Naive B cell (primary cell): ENCODE data around the gene APBA2. TPM values are rescaled to one million over a fixed set of nuclear protein-coding genes. Genes with fewer than 3 reads are reported as not detected.
A peak's percentile ranks its signal among the peaks of the same experiment; 100 is the strongest.
"Not testable (repeated sequence)": the region's sequence is repeated elsewhere in the genome, so short reads cannot be mapped to it uniquely, and the experiment has no call there.

ENCODE experiments used
- ATAC-seq, 2 donors: fragments of 150-1000 bp; cut with Tn5 transposase; 2 replicates each; pipeline ENCODE4 v1.10.0; 2021; ENCODE audit warnings: low read depth in 2 of 2, mild to moderate bottlenecking in 2 of 2, moderate library complexity in 2 of 2
- DNase-seq: peaks from one replicate; pipeline ENCODE4 v3.0.0; 2022
- H3K27ac Mint-ChIP-seq, 6 donors: one replicate each; pipeline ENCODE4 v1.8.0; 2020 to 2022; ENCODE audit warnings: mild to moderate bottlenecking in 6 of 6, mixed read lengths in 6 of 6, moderate library complexity in 5 of 6, inconsistent platforms in 2 of 6
- H3K27me3 Mint-ChIP-seq, 3 donors: one replicate each; pipeline ENCODE4 v1.8.0; 2021 to 2022; ENCODE audit warnings: mixed read lengths in 3 of 3, mild to moderate bottlenecking in 1 of 3
- H3K36me3 Mint-ChIP-seq, 2 donors: one replicate each; pipeline ENCODE4 v1.8.0; 2020 to 2022; ENCODE audit warnings: mixed read lengths in 2 of 2, inconsistent platforms in 1 of 2, mild to moderate bottlenecking in 1 of 2
- H3K4me1 Mint-ChIP-seq, 3 donors: one replicate each; pipeline ENCODE4 v1.8.0; 2020 to 2022; ENCODE audit warnings: mixed read lengths in 3 of 3, inconsistent platforms in 1 of 3, mild to moderate bottlenecking in 1 of 3, moderate library complexity in 1 of 3
- H3K4me3 Mint-ChIP-seq, 8 donors: one replicate each; pipeline ENCODE4 v1.8.0; 2020 to 2022; ENCODE audit warnings: mild to moderate bottlenecking in 8 of 8, mixed read lengths in 8 of 8, moderate library complexity in 8 of 8, inconsistent platforms in 2 of 8
- H3K9me3 Mint-ChIP-seq, 7 donors: one replicate each; pipeline ENCODE4 v1.8.0; 2020 to 2022; ENCODE audit warnings: mixed read lengths in 7 of 7, mild to moderate bottlenecking in 5 of 7, inconsistent platforms in 2 of 7, moderate library complexity in 1 of 7
- polyA plus RNA-seq, 6 donors: library from polyadenylated mRNA; unstranded; fragments of 300-500 nt; fragmentation: Illumina TruSeq; gene quantifications; one replicate each; pipeline ENCODE4 v1.2.3, GENCODE V29; 2021; ENCODE audit warnings: low read depth in 6 of 6

Gene APBA2
- under 1 TPM in 2 of 6 donors, not detected in 4; 0.30 to 0.36 TPM for polyA plus RNA-seq

DNA sequence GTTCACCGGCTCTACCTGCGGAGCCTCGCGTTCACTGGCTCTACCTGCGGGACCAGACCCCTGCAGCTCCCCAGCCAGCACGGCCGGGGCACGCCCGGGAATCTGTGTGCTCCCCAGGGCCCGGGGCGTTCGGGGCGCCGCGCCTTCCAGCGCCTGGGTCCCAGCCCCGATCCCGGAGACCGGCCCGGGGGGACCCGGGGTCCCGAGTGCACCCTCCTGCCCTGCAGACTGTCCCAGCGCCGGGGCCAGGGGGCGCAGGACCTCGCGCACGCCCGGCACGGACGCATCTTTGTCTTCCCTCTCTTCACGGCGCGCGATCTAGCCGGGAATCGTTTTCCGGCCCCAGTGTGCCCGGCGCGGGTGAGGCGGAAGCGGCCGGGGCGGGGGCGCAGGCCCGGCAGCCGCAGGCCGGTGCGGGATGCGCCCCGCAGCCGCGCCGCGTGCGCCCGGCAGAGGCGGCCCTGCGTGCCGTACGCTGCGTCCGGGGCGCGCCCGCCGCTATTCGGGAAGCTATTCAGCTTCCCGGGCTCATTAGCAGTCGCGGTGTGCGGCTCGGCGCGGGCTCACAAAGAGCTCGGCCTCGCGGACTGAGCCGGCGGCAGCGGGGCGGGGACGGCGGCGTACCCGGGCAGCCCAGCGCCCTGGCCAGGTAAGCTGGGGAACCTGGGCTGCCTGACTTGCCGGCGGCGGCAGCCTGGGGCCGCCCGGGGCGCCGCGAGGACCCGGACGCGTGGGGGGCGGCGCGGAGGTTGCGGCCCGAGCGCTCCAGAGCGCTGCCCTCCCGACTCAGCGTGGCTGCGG is at the start of gene APBA2:
APBA2 (plus strand) TSS at position 345 of the 801 bp plus-strand sequence. CDS start 167,911 bp downstream, outside the sequence.
- Mint-ChIP-seq H3K9me3 (peaks cover 0 to 4% (median 0%) of the 10 kb centered on the region in 7 donors), H3K27ac (no peak within 1 kb of the TSS), H3K36me3 (no peaks in the 10 kb centered on the region), H3K27me3 (peaks cover 18 to 44% (median 42%) of the 10 kb centered on the region in 3 donors), H3K4me3 (peak within 1 kb of the TSS in 1 of 8 donors; percentile 26), H3K4me1 (peaks cover 0 to 12% (median 4%) of the 10 kb centered on the region in 3 donors)
- DNase-seq (no peak), ATAC-seq (no peak)

DNA sequence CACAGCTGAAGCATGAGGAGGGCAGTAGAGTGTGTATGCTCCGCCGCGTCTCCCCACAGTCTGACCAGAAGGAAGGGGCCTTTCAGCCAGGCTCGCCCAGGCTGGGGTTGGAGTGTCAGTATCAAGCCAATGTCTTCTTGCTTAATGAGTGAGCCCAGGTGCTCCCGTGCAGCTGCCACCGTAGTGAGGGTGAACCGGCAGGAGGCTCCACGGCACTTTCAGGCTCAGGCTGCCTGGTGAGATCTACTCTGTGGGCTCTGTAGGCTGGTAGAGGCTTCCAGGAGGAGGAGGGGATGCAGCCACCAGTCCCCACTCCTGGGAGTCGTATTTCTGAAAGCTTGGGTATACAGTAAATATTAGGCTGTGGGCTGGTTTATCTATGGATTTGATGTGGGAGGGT is 45.5 kb upstream of the APBA2 start:
- not testable (repeated sequence) for ATAC-seq, H3K27ac Mint-ChIP-seq, H3K36me3 Mint-ChIP-seq, H3K4me1 Mint-ChIP-seq, H3K27me3 Mint-ChIP-seq, H3K9me3 Mint-ChIP-seq, H3K4me3 Mint-ChIP-seq, DNase-seq

DNA sequence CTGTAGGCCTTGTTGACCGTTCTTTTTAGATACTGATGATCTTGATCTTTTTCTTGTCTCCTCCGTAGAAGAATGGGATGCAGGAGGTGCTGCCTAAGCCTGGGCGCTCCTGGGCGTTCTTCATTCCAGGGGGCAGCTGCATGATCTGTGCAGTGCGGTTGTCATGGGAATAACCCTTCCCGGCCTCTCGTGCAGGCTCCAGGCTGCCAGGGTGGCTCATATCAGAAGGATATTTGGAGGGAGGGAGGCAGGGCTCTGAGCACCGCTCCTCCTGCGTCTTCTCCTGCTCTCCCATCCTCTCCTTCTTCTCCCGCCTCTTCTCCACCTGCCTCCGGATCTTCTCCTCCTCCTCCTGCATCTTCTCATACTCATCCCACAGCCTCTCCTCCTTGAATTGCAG is 43.6 kb upstream of the APBA2 start:
- H3K36me3 Mint-ChIP-seq, DNase-seq, H3K27me3 Mint-ChIP-seq, H3K9me3 Mint-ChIP-seq, H3K27ac Mint-ChIP-seq, H3K4me3 Mint-ChIP-seq, H3K4me1 Mint-ChIP-seq, ATAC-seq: not testable (repeated sequence)

DNA sequence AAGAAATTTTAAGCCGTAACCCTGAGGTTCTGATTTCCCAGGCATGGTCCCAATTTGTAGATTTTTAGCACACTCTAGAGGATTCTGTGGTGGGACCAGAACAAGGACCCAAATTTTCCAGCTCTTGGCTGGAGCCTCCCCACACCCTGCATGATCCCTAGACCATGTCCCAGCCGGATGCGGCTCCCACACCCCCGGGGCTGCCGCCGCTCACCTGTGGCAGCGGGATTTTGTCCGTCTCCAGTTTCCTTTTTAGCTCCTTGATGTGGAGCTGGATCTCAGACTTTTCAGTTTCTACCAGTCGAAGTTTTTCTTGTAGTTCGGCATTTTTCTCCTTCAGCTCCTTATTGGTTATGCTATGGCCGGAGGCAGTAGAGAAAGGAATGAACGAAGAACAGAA is 42.3 kb upstream of the APBA2 start:
- not testable (repeated sequence) for H3K4me1 Mint-ChIP-seq, H3K27me3 Mint-ChIP-seq, H3K27ac Mint-ChIP-seq, H3K36me3 Mint-ChIP-seq, ATAC-seq, H3K9me3 Mint-ChIP-seq, DNase-seq, H3K4me3 Mint-ChIP-seq

DNA sequence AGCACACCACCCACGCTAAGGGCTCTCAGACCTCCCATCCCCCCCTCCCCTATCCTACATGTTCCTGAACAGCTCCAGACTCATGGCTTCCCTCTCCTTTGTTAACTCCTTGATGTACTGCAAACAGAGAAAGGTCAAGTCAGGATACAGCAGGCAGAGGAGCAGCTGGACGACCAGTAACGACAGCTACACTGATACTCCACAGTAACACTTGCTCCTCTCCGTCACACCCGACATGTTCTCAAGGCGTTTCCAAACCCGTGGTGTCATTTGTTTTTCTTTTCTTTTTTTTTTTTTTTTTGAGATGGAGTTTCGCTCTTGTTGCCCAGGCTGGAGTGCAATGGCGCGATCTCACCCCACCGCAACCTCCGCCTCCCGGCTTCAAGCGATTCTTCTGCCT is 41.6 kb upstream of the APBA2 start:
- ATAC-seq, H3K4me3 Mint-ChIP-seq, DNase-seq, H3K27ac Mint-ChIP-seq, H3K4me1 Mint-ChIP-seq, H3K9me3 Mint-ChIP-seq, H3K36me3 Mint-ChIP-seq, H3K27me3 Mint-ChIP-seq: not testable (repeated sequence)

DNA sequence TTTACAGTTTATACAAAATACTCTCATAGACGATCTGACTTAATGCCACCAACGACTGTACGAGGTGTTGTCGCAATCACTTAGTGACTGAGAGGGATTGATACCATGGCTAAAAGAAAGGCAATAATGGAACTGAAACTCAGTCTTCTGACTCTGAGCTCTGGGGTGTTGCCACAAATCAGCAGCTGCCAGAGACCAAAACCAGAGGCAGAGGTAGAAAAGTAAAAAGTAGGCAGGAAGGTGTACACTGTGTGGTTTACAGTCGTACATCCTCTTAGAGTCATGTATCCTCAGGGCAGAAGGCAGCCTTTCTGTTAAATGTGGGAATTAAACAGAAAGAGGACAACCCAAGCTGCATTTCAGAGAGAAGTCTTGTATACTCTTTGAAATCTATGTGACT is 38.5 kb upstream of the APBA2 start:
- ATAC-seq: peak in 1 of 2 donors; percentile 68
- not testable (repeated sequence) for H3K4me1 Mint-ChIP-seq, H3K9me3 Mint-ChIP-seq, H3K27ac Mint-ChIP-seq, H3K27me3 Mint-ChIP-seq, H3K36me3 Mint-ChIP-seq, DNase-seq, H3K4me3 Mint-ChIP-seq

DNA sequence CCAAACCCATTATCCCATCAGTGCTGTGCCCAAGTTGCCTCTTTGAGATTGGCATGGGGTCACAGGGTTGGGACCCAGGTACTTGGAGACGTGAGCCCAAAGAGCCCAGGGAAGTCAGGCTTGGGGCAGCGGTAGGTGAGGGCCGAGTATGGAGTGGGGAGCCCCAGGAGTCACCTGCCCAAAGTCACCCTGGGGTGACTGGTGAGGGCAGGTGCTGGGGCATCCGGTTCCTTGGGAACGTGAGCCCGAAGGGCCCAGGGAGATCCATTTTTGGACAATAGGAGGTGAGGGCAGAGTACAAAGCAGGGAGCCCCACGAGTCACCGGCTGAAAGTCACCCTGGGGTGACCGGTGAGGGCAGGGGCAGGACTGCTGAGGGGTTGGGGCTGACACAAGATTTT is 37.8 kb upstream of the APBA2 start:
- H3K4me1 Mint-ChIP-seq, H3K27ac Mint-ChIP-seq, DNase-seq, ATAC-seq, H3K27me3 Mint-ChIP-seq, H3K36me3 Mint-ChIP-seq, H3K9me3 Mint-ChIP-seq: not testable (repeated sequence)
- peak overlapping the region in 1 of 8 donors; percentile 35 for H3K4me3 Mint-ChIP-seq

DNA sequence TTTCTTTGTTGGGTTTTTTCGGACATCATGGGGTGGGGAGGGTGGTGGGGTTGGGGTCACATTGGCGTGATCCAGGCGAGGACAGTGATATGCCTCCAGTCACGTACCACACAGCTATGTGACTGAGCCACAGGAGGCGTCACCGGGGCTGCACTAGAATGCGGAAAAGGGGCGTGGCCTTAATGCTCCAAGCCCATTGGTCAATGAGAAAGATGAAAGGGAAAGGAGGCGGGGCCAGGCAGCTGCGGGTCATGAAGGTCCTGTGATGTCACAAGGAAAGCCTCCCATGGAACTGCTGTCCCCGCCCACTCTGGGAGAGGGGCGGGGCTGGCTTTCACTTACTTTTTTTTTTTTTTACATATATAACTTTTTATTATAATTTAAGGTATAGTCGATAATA is 37.3 kb upstream of the APBA2 start, which contains the start of gene GOLGA6L7:
GOLGA6L7 (minus strand) TSS at position 124 of the 400 bp plus-strand sequence; CDS start at position 29, 95 bp downstream.
- DNase-seq, ATAC-seq, H3K27me3 Mint-ChIP-seq, H3K36me3 Mint-ChIP-seq, H3K9me3 Mint-ChIP-seq, H3K4me1 Mint-ChIP-seq: not testable (repeated sequence)
- peak within 1 kb of the TSS in 2 of 6 donors; percentile 59 to 66 for H3K27ac Mint-ChIP-seq
- H3K4me3 Mint-ChIP-seq: peak within 1 kb of the TSS in 1 of 8 donors; percentile 35

DNA sequence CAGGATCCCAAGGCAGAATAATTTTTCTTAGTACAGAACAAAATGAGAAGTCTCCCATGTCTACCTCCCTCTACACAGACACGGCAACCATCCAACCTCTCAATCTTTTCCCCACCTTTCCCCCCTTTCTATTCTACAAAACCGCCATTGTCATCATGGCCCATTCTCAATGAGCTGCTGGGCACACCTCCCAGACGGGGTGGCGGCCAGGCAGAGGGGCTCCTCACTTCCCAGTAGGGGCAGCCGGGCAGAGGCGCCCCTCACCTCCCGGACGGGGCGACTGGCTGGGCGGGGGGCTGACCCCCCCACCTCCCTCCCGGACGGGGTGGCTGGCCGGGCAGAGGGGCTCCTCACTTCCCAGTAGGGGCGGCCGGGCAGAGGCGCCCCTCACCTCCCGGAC is 36.5 kb upstream of the APBA2 start:
- H3K4me1 Mint-ChIP-seq, H3K4me3 Mint-ChIP-seq, DNase-seq, H3K27me3 Mint-ChIP-seq, H3K9me3 Mint-ChIP-seq, H3K36me3 Mint-ChIP-seq, ATAC-seq, H3K27ac Mint-ChIP-seq: not testable (repeated sequence)

DNA sequence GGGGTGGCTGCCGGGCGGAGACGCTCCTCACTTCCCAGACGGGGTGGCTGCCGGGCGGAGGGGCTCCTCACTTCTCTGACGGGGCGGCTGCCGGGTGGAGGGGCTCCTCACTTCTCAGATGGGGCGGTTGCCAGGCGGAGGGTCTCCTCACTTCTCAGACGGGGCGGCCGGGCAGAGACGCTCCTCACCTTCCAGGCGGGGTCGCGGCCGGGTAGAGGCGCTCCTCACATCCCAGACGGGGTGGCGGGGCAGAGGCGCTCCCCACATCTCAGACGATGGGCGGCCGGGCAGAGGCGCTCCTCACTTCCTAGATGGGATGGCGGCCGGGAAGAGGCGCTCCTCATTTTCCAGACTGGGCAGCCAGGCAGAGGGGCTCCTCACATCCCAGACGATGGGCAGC is 36.0 kb upstream of the APBA2 start:
- not testable (repeated sequence) for H3K4me1 Mint-ChIP-seq, ATAC-seq, H3K4me3 Mint-ChIP-seq, H3K36me3 Mint-ChIP-seq, H3K27me3 Mint-ChIP-seq, H3K9me3 Mint-ChIP-seq, DNase-seq, H3K27ac Mint-ChIP-seq

DNA sequence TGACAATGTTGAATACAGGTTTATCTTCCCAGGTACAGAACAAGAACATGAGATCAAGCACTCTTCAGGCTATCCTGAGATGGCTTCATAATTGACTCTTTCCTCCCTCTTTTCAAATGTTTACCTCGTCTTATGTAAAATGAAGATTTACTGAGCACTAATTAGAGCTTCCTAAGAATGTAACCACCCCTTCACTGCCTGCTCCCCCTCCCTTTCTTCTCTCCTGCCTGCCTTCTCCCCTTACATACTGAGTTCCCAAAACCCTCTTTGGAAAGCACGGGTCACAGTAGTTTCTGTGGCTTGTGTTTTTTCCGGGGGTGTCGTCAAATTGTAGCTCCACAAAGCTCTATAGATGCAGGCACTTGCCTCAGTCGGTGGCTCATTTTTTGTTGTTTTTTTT is 32.1 kb upstream of the APBA2 start:
- not testable (repeated sequence) for H3K9me3 Mint-ChIP-seq, H3K4me1 Mint-ChIP-seq, H3K4me3 Mint-ChIP-seq, H3K27me3 Mint-ChIP-seq, H3K27ac Mint-ChIP-seq, ATAC-seq, DNase-seq, H3K36me3 Mint-ChIP-seq

DNA sequence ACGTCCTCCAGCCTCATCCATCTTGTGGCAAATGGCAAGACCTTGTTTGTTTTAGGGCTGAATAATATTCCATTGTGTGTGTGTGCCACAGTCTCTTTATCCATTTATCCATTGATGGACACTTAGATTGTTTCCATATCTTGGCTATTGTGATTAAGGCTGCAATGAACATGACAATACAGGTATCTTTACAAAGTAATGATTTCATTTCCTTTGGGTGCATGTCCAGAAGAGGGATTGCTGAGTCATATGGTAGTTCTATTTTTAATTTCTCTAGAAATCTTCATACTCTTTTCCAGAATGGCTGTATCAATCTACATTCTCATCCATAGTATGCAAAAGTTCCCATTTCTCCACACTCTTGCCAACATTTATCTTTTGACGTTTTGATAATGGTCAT is 31.2 kb upstream of the APBA2 start:
- H3K36me3 Mint-ChIP-seq, ATAC-seq, H3K27me3 Mint-ChIP-seq, H3K4me3 Mint-ChIP-seq, H3K4me1 Mint-ChIP-seq, H3K27ac Mint-ChIP-seq, DNase-seq, H3K9me3 Mint-ChIP-seq: not testable (repeated sequence)

DNA sequence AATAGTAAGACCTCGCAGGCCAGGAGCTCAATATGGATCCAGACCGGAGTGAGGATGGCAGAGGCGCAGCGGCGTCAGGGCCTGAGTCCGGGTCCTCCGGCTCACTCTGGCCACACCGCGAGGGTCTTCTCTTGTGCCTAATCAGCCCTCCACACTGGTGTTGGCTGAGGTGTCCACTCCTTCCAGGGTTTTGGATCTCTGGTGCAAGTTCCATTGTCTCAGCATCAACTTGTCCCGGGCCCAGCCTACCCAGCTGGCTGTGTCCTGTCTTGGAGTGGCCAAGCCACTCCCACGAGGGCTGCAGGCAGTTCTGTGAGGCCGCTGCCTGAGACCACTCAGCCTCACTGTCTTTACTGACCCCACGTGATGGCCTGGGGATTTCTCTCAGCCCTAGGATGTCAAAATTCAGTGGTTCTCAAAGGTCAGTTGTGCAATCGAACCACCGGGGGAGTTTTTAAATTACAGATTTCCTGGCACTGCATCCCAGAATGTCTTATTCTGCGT is 24.7 kb upstream of the APBA2 start:
- Mint-ChIP-seq H3K9me3 (no peaks in the 10 kb centered on the region), H3K4me3 (no peak overlapping the region), H3K4me1 (no peaks in the 10 kb centered on the region), H3K27me3 (no peaks in the 10 kb centered on the region), H3K36me3 (no peaks in the 10 kb centered on the region), H3K27ac (no peak overlapping the region)
- DNase-seq: no peak
- no peak for ATAC-seq

DNA sequence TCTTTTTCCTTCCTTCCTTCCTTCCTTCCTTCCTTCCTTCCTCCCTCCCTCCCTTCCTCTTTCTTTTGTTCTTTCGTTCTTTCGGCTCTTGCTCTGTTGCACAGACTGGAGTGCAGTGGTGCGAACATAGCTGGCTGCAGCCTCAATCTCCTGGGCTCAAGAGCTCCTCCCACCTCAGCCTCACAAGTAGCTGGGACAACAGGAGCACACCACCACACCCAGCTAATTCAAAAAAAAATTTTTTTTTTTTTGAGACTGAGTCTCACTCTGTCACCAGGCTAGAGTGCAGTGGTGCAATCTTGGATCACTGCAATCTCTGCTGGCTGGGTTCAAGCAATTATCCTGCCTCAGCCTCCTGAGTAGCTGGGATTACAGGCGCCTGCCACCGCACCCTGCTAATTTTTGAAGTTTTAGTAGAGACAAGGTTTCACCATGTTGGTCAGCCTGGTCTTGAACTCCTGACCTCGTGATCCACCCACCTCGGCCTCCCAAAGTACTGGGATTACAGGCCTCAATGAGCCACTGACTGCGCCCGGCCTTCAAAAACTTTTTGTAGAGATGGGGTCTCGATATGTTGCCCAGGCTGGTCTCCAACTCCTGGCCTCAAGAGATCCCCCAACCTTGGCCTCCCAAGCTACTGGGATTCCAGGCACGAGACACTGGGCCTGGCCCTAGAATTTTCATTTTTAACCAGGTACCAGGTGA is 24.0 kb upstream of the APBA2 start:
- DNase-seq, H3K27ac Mint-ChIP-seq, ATAC-seq, H3K36me3 Mint-ChIP-seq, H3K4me1 Mint-ChIP-seq, H3K9me3 Mint-ChIP-seq, H3K27me3 Mint-ChIP-seq, H3K4me3 Mint-ChIP-seq: not testable (repeated sequence)
